Kidney (tissue), 14 donors: ENCODE results near the gene PALM. TPM values are rescaled to one million over a fixed set of nuclear protein-coding genes. Genes with fewer than 3 reads are reported as not detected.

Experiments used
- DNase-seq, 5 donors: peaks; one replicate each; pipeline ENCODE4 v3.0.0-alpha.2; 2013 to 2020
- FAIRE-seq: peaks from 2 replicates; lab custom pipeline; 2012; peaks lifted over from hg19 to GRCh38; lab: Jason Lieb, UNC
- H3K27ac ChIP-seq, 2 donors: one replicate each; pipeline ENCODE4 v1.7.0; 2013; ENCODE audit warnings: low read depth in 2 of 2, low read length in 2 of 2, inconsistent platforms in 1 of 2
- H3K27me3 ChIP-seq: one replicate; pipeline ENCODE4 v1.7.1; 2013; ENCODE audit warnings: low read length, inconsistent platforms; ENCODE audit not compliant: control insufficient read depth, insufficient read depth
- H3K36me3 ChIP-seq, 3 donors: one replicate each; pipeline versions ENCODE4 v1.7.0 to v1.7.1; 2013; ENCODE audit warnings: low read length in 3 of 3, control low read depth in 1 of 3, inconsistent platforms in 1 of 3; ENCODE audit not compliant: insufficient read depth in 3 of 3, control insufficient read depth in 2 of 3
- H3K4me1 ChIP-seq, 3 donors: one replicate each; pipeline versions ENCODE4 v1.7.0 to v1.7.1; 2013; ENCODE audit warnings: low read length in 3 of 3, inconsistent platforms in 1 of 3, low read depth in 1 of 3; ENCODE audit not compliant: control insufficient read depth in 2 of 3, insufficient read depth in 2 of 3
- H3K4me3 ChIP-seq, 3 donors: one replicate each; pipeline versions ENCODE4 v1.7.0 to v1.8.1; 2013; ENCODE audit warnings: low read length in 3 of 3, control low read depth in 1 of 3, inconsistent platforms in 1 of 3
- H3K9ac ChIP-seq, 3 donors: one replicate each; pipeline versions ENCODE4 v1.7.0 to v1.7.1; 2013; ENCODE audit warnings: low read length in 3 of 3, control low read depth in 1 of 3, inconsistent platforms in 1 of 3
- H3K9me3 ChIP-seq, 3 donors: one replicate each; pipeline versions ENCODE4 v1.7.0 to v1.7.1; 2013; ENCODE audit warnings: low read length in 3 of 3, control low read depth in 1 of 3, inconsistent platforms in 1 of 3; ENCODE audit not compliant: control insufficient read depth in 2 of 3, insufficient read depth in 1 of 3
- intact Hi-C: fragments of 100-400 bp; cut with DNase I; formaldehyde crosslinking; loops from one replicate; pipeline ENCODE4 v1.11.1; 2022
- polyA plus RNA-seq: library from polyadenylated mRNA; stranded (reverse); fragments of 350-450 nt; fragmentation: Illumina TruSeq; extraction: RNeasy Lipid Tissue Mini Kit (QIAGEN cat#74804); gene quantifications from one replicate; pipeline ENCODE4 v1.2.3, GENCODE V29; 2014; ENCODE audit warnings: low read depth, low replicate concordance; ENCODE audit not compliant: insufficient read depth
- total RNA-seq: library from RNA; stranded (reverse); fragmentation: NEBNext Ultra II Directional; extraction: Animal tissue kit (Norgen Biotek cat#: 25700); gene quantifications from one replicate; pipeline ENCODE4 v1.2.1, GENCODE V29; 2021
- TF ChIP-seq, protein P1 (sequence below): IDR thresholded peaks from 3 replicates; pipeline ENCODE4 v1.5.1; 2012; ENCODE audit warnings: mild to moderate bottlenecking, moderate library complexity, borderline replicate concordance; ENCODE audit not compliant: insufficient read depth; ENCODE audit errors: extremely low read depth
- donor health status: control.
- donor health status: control.
- donor health status: control.
- donor health status: control.
- donor health status: control.
- donor health status: DM: yes; HTN: yes; CAD: no.
- donor health status: Normal renal cell carcinoma (clear cell type).

PALM gene
- total and polyA plus RNA-seq, 2 donors from 2014 or later, result 49.4 to 92.3 TPM

GRCh38 chr19:719636-720344, 11.1 kb downstream of the PALM start:
- Histone ChIP-seq H3K4me3 (peak overlapping the region in 1 of 3 donors; percentile 35), H3K9ac (peak overlapping the region in 1 of 3 donors; percentile 40), H3K27ac (peak overlapping the region; percentile 76 to 81), H3K36me3 (peaks cover 0 to 3% (median 0%) of the 10 kb centered on the region in 3 donors), H3K4me1 (peaks cover 0 to 12% (median 0%) of the 10 kb centered on the region in 3 donors), H3K9me3 (peaks cover 0 to 5% (median 2%) of the 10 kb centered on the region in 3 donors), H3K27me3 (no peaks in the 10 kb centered on the region)
- TF ChIP-seq, protein P1, sequence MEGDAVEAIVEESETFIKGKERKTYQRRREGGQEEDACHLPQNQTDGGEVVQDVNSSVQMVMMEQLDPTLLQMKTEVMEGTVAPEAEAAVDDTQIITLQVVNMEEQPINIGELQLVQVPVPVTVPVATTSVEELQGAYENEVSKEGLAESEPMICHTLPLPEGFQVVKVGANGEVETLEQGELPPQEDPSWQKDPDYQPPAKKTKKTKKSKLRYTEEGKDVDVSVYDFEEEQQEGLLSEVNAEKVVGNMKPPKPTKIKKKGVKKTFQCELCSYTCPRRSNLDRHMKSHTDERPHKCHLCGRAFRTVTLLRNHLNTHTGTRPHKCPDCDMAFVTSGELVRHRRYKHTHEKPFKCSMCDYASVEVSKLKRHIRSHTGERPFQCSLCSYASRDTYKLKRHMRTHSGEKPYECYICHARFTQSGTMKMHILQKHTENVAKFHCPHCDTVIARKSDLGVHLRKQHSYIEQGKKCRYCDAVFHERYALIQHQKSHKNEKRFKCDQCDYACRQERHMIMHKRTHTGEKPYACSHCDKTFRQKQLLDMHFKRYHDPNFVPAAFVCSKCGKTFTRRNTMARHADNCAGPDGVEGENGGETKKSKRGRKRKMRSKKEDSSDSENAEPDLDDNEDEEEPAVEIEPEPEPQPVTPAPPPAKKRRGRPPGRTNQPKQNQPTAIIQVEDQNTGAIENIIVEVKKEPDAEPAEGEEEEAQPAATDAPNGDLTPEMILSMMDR, result no peak
- DNase-seq, result peak; percentile 61 to 87 (median 82)
- no peak for FAIRE-seq
- intact Hi-C loops, result no loop called here

DNA sequence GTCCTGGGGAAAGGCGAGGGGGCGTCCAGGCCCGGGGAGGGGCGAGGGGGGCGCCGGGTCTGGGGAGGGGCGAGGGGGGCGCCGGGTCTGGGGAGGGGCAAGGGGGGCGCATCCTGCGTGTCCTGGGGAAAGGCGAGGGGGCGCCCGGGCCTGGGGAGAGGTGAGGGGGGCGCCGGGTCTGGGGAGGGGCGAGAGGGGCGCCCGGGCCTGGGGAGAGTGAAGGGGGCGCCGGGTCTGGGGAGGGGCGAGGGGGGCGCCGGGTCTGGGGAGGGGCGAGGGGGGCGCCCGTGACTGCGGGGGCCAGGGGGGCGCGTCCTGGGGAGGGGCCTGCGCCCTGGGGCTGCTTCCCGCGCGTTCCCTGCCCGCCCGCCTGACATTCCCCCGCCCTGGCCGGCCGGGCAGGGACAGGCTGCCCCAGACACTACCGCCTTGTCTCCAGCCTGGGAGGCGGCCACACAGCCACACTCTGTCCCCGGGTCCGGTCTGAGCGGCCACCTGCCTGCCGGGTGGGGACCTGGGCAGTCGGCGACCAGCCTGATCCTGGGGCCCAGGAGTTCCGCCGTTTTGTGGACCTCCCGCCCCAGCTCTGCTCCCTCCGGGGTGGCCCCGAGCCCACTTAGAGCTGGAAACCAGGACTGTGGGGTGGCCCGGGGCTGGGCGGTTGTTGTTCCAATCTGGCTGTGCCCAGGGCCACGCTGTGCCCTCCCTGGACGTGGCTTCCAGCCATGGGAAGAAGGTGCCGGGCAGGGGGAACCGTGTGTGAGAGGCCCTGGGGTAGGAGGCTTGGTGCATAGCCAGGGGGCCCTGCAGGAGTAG, 11.8 kb downstream of the PALM start:
- DNase-seq (peak in 3 of 5 donors; percentile 72 to 79 (median 74)), FAIRE-seq (no peak)
- H3K4me3 ChIP-seq, result no peak overlapping the region
- peaks cover 0 to 12% (median 0%) of the 10 kb centered on the region in 3 donors for H3K4me1 ChIP-seq
- H3K27me3 ChIP-seq, result no peaks in the 10 kb centered on the region
- no peaks in the 10 kb centered on the region for H3K36me3 ChIP-seq
- peaks cover 0 to under 1% (median 0%) of the 10 kb centered on the region in 3 donors for H3K9me3 ChIP-seq
- intact Hi-C loops, result no loop called here
- TF ChIP-seq, protein P1, result no peak
- H3K27ac ChIP-seq, result peak overlapping the region in 1 of 2 donors; percentile 43
- no peak overlapping the region for H3K9ac ChIP-seq

GRCh38 chr19:722553-723101, 13.9 kb downstream of the PALM start:
- H3K9ac ChIP-seq, result no peak overlapping the region
- H3K36me3 ChIP-seq, result no peaks in the 10 kb centered on the region
- TF ChIP-seq, protein P1, result no peak
- no peaks in the 10 kb centered on the region for H3K27me3 ChIP-seq
- intact Hi-C loops, result no loop called here
- no peak overlapping the region for H3K27ac ChIP-seq
- H3K9me3 ChIP-seq, result no peaks in the 10 kb centered on the region
- H3K4me1 ChIP-seq, result peaks cover 0 to 13% (median 0%) of the 10 kb centered on the region in 3 donors
- FAIRE-seq (no peak), DNase-seq (peak; percentile 51 to 88 (median 73))
- H3K4me3 ChIP-seq, result no peak overlapping the region
